Peyer's patch (tissue), 4 donors: ENCODE data around the gene ALDH1A2. TPM values are rescaled to one million over a fixed set of nuclear protein-coding genes. Genes with fewer than 3 reads are reported as not detected.
A peak's percentile ranks its signal among the peaks of the same experiment; 100 is the strongest.

Experiments
- DNase-seq, 3 donors: peaks; one replicate each; pipeline ENCODE4 v3.0.0-alpha.2; 2017 to 2019
- H3K27ac ChIP-seq, 4 donors: fragments of 200-600 bp; sonication (generic); one replicate each; pipeline ENCODE4 v1.5.1; 2016 to 2019
- H3K27me3 ChIP-seq, 2 donors: fragments of 200-600 bp; sonication (generic); one replicate each; pipeline ENCODE4 v1.5.1; 2019
- H3K36me3 ChIP-seq, 3 donors: fragments of 200-600 bp; sonication (generic); one replicate each; pipeline ENCODE4 v1.5.1; 2016 to 2019
- H3K4me1 ChIP-seq, 4 donors: fragments of 200-600 bp; sonication (generic); one replicate each; pipeline ENCODE4 v1.5.1; 2016 to 2019
- H3K4me3 ChIP-seq, 4 donors: fragments of 200-600 bp; sonication (generic); 1 replicate in 3 of 4; 2 replicates in 1 of 4; pipeline ENCODE4 v1.5.1; 2016 to 2019; ENCODE audit warnings: mild to moderate bottlenecking in 1 of 4
- H3K9me3 ChIP-seq, 4 donors: fragments of 200-600 bp; sonication (generic); one replicate each; pipeline ENCODE4 v1.5.1; 2016 to 2019; ENCODE audit warnings: mild to moderate bottlenecking in 1 of 4
- CTCF ChIP-seq, 6 experiments: fragments of 450-650 bp in 4 of 6; fragments of 200-600 bp in 2 of 6; sonication (generic) in 1 of 6; IDR thresholded peaks; one replicate each; pipeline ENCODE4 v1.5.1; 2017 to 2019; ENCODE audit warnings: antibody characterized with exemption in 6 of 6, mild to moderate bottlenecking in 3 of 6, moderate library complexity in 1 of 6
- POLR2A ChIP-seq, 2 donors: fragments of 450-650 bp; IDR thresholded peaks; one replicate each; pipeline ENCODE4 v1.5.1; 2017; ENCODE audit warnings: antibody characterized with exemption in 2 of 2, mild to moderate bottlenecking in 2 of 2, moderate library complexity in 2 of 2
- total RNA-seq, 4 donors: library from RNA; depleted of rRNA; stranded (reverse); fragments of >200 nt; gene quantifications; one replicate each; pipeline ENCODE4 v1.1.0, GENCODE V29; 2016

ALDH1A2 gene
- total RNA-seq, 4 donors from 2014 or later, result 1.1 to 13.1 (median 10.0) TPM; not detected in 1

DNA sequence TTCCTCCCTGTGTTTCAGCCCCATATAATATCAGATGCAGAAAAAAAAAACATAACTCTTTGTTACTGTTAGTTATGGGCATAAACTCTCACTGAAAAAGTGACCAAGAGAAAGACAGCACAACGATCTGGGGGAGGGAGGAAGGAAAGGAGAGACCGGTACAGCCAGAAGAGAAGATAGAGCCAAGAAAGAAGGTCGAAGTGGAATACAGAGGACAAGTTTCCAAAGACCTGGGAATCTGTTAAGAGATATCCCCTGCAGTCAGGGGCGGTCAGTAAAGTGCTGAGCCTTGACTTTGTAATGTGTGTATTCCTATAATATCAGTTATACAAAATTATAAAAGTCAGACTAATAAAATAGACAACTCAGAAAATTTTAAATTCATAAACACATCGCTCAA lies 3.3 kb downstream of the ALDH1A2 start:
- TF ChIP-seq POLR2A (IDR thresholded peaks at IDR 0.05) (no peak), CTCF (IDR thresholded peaks at IDR 0.05) (no peak)
- Histone ChIP-seq H3K9me3 (peaks cover 0 to 7% (median 0%) of the 10 kb centered on the region in 4 donors), H3K4me3 (no peak overlapping the region), H3K27ac (no peak overlapping the region), H3K4me1 (peaks cover 0 to 12% (median 0%) of the 10 kb centered on the region in 4 donors), H3K27me3 (peaks cover 0 to 26% of the 10 kb centered on the region in 2 donors), H3K36me3 (no peaks in the 10 kb centered on the region)
- no peak for DNase-seq

DNA sequence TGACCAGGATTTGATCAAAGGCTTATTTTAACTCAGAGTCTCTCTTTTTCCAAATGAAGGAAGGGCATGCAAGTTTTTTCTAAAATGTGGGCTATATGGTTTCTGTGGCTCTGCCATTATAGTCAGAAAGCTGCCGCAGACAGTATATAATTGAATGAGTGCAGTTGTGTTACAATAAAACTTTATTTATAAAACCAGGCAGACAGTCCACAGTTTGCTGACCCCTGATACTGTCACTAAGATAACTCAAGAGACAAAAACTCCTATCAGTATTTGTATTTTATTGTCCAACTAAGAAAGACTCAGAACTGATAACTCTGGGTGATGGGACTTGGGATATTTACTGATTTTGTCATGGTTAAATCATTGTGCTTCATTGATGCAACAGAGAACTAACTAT lies 4.9 kb downstream of the ALDH1A2 start:
- H3K4me3 ChIP-seq, result no peak overlapping the region
- H3K27ac ChIP-seq, result no peak overlapping the region
- TF ChIP-seq POLR2A (IDR thresholded peaks at IDR 0.05) (no peak), CTCF (IDR thresholded peaks at IDR 0.05) (no peak)
- H3K36me3 ChIP-seq, result no peaks in the 10 kb centered on the region
- peaks cover 0 to 21% of the 10 kb centered on the region in 2 donors for H3K27me3 ChIP-seq
- H3K9me3 ChIP-seq, result peaks cover 0 to 7% (median 0%) of the 10 kb centered on the region in 4 donors
- DNase-seq, result no peak
- H3K4me1 ChIP-seq, result peaks cover 0 to 7% (median 0%) of the 10 kb centered on the region in 4 donors

GRCh38 chr15:58058729-58059128 lies 6.8 kb downstream of the ALDH1A2 start:
- H3K4me3 ChIP-seq, result no peak overlapping the region
- no peaks in the 10 kb centered on the region for H3K36me3 ChIP-seq
- no peak for DNase-seq
- no peak overlapping the region for H3K27ac ChIP-seq
- H3K27me3 ChIP-seq, result peaks cover 0 to 4% of the 10 kb centered on the region in 2 donors
- no peaks in the 10 kb centered on the region for H3K4me1 ChIP-seq
- TF ChIP-seq POLR2A (IDR thresholded peaks at IDR 0.05) (no peak), CTCF (IDR thresholded peaks at IDR 0.05) (no peak)
- H3K9me3 ChIP-seq, result no peaks in the 10 kb centered on the region

GRCh38 chr15:58058073-58058472 lies 7.4 kb downstream of the ALDH1A2 start:
- no peaks in the 10 kb centered on the region for H3K9me3 ChIP-seq
- no peak overlapping the region for H3K27ac ChIP-seq
- H3K4me3 ChIP-seq, result no peak overlapping the region
- H3K27me3 ChIP-seq, result no peaks in the 10 kb centered on the region
- no peaks in the 10 kb centered on the region for H3K36me3 ChIP-seq
- TF ChIP-seq CTCF (IDR thresholded peaks at IDR 0.05), result no peak
- no peak for TF ChIP-seq POLR2A (IDR thresholded peaks at IDR 0.05)
- DNase-seq, result no peak
- no peaks in the 10 kb centered on the region for H3K4me1 ChIP-seq

GRCh38 chr15:58057559-58057958 lies 8.0 kb downstream of the ALDH1A2 start:
- H3K36me3 ChIP-seq, result no peaks in the 10 kb centered on the region
- TF ChIP-seq CTCF (IDR thresholded peaks at IDR 0.05) (no peak), POLR2A (IDR thresholded peaks at IDR 0.05) (no peak)
- no peak overlapping the region for H3K4me3 ChIP-seq
- no peak overlapping the region for H3K27ac ChIP-seq
- no peak for DNase-seq
- no peaks in the 10 kb centered on the region for H3K27me3 ChIP-seq
- H3K4me1 ChIP-seq, result no peaks in the 10 kb centered on the region
- no peaks in the 10 kb centered on the region for H3K9me3 ChIP-seq

DNA sequence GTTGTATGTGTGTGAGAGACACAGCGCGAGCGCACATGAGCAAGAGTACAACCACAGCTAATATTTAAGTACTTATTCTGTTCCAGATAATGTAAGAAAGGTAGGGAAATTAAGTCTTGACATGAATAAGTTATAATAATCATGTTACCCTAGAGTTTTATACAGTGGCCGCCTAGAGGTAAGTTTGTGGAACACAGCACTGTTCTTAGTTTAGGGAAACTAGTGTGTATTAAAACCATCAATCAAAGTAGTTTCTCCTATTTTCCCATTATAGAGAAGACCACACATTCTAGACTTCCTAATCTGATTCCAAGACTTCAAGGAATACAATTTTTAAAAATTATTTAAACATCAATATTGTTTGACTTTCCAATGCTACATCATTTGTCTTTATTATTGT lies 9.5 kb downstream of the ALDH1A2 start:
- no peaks in the 10 kb centered on the region for H3K36me3 ChIP-seq
- peak in 1 of 6 experiments; percentile 2 for TF ChIP-seq CTCF (IDR thresholded peaks at IDR 0.05)
- no peak for TF ChIP-seq POLR2A (IDR thresholded peaks at IDR 0.05)
- no peak overlapping the region for H3K4me3 ChIP-seq
- H3K27me3 ChIP-seq, result no peaks in the 10 kb centered on the region
- no peaks in the 10 kb centered on the region for H3K4me1 ChIP-seq
- H3K9me3 ChIP-seq, result no peaks in the 10 kb centered on the region
- DNase-seq, result no peak
- no peak overlapping the region for H3K27ac ChIP-seq
